Measurements from ENCODE around the gene PXDN. TPM values are rescaled to one million over a fixed set of nuclear protein-coding genes. Genes with fewer than 3 reads are reported as not detected.

Gene PXDN
- total and polyA plus RNA-seq, 2 of the 13 experiments (the other 11 are each of a cell fraction or from before 2014, with no cell fraction given) = not detected

GRCh38 chr2:1714291-1715064 is 29.8 kb downstream of the PXDN start:
- Histone ChIP-seq H3K4me3 (replicated peaks in 1 of 3; ENCODE audit: insufficient read depth in 1 of 3, low read depth in 2 of 3, low read length in 3 of 3) (no peak overlapping the region), H3K9me3 (ENCODE audit: low read length) (no peaks in the 10 kb centered on the region), H3K27ac (ENCODE audit: extremely low read length, insufficient read depth, low read length) (no peak overlapping the region), H3K4me1 (ENCODE audit: insufficient read depth, low read length) (no peaks in the 10 kb centered on the region), H4K20me1 (ENCODE audit: insufficient read depth, low read length) (no peaks in the 10 kb centered on the region), H3K9ac (ENCODE audit: insufficient read depth, low read depth, low read length) (no peak overlapping the region), H2AFZ (ENCODE audit: low read length) (no peak overlapping the region), H3K79me2 (ENCODE audit: insufficient read depth, low read length) (no peaks in the 10 kb centered on the region), H3K36me3 (replicated peaks in 1 of 2; ENCODE audit: control insufficient read depth in 1 of 2, insufficient read depth in 2 of 2, low read length in 2 of 2) (no peaks in the 10 kb centered on the region), H3K27me3 (ENCODE audit: control insufficient read depth in 1 of 2, insufficient read depth in 2 of 2, low read length in 2 of 2) (peaks cover 9 to 49% of the 10 kb centered on the region in 2 experiments; a peak in 4 of 5 replicates), H3K4me2 (ENCODE audit: low read depth, low read length) (no peak overlapping the region)
- intact Hi-C loops (cut with micrococcal nuclease; ENCODE audit: unreplicated experiment) = no loop called here
- ChIA-PET CTCF (ENCODE audit: low intra/inter-chr PET ratio, low total read pairs) (no interaction called here), POLR2A (no interaction called here)
- TF ChIP-seq CEBPZ (IDR thresholded peaks at IDR 0.05; ENCODE audit: low read length) (no peak), NR2F2 (IDR thresholded peaks at IDR 0.05; ENCODE audit: borderline replicate concordance, low read depth) (no peak), ZNF746 (CRISPR knock-in tag; IDR thresholded peaks at IDR 0.05) (no peak), ZNF550 (CRISPR knock-in tag; IDR thresholded peaks at IDR 0.05; ENCODE audit: borderline replicate concordance) (no peak), KAT7 (CRISPR knock-in tag; IDR thresholded peaks at IDR 0.05; ENCODE audit: borderline replicate concordance) (no peak), NFE2L1 (CRISPR knock-in tag; IDR thresholded peaks at IDR 0.05; ENCODE audit: borderline replicate concordance) (no peak), MZF1 (CRISPR knock-in tag; IDR thresholded peaks at IDR 0.05; ENCODE audit: borderline replicate concordance) (no peak), RARG (CRISPR knock-in tag; IDR thresholded peaks at IDR 0.05; ENCODE audit: low read depth) (no peak), ZNF768 (CRISPR knock-in tag; IDR thresholded peaks at IDR 0.05) (no peak), ZNF546 (CRISPR knock-in tag; conservative IDR thresholded peaks at IDR 0.05) (no peak)
- no peak for FAIRE-seq
- in situ Hi-C loops (cut with HindIII; ENCODE audit: extremely low pct_ligation_motif_present, low pct_unique_long_range_greater_than_20kb) = no loop called here
- DNase-seq (ENCODE audit: low spot score) = no peak
- BruUV-seq (replicated peaks) = no TSS peak
- 27% methylated on average over 16 of the region's 17 CpGs for WGBS (ENCODE audit: low lambda C conversion rate)
- no peak for ATAC-seq
